GM21360 (cell line): ENCODE data around the gene GARIN5B.

Source experiments
- ATAC-seq: cut with Tn5 transposase; IDR thresholded peaks from one replicate; pipeline ENCODE4 v1.9.1; 2021; ENCODE audit warnings: mild to moderate bottlenecking, moderate library complexity; ENCODE audit not compliant: unreplicated experiment

GARIN5B gene

DNA sequence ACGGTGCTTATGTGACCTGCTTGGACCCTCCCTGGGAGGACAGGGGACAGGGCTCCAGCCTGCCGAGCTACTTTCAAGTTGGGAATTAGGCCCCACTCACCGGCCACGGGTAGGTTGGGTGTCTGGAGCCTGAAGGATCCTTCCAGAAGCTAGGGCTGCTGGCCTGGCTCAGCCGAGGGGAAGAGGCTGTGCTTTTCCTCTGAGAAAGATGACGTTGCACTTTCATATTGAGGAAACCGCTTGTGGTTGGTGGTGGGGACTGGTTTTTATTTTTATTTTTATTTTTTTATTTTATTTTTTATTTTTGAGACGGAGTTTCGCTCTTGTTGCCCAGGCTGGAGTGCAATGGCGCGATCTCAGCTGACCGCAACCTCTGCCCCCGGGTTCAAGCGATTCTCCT is 37.9 kb downstream of the GARIN5B start, which contains the start of gene TMEM150B:
Gene TMEM150B, minus strand, starts transcription at position 170 of the 400 bp plus-strand sequence. CDS start 4,305 bp downstream, outside the sequence.
- ATAC-seq: no peak

DNA sequence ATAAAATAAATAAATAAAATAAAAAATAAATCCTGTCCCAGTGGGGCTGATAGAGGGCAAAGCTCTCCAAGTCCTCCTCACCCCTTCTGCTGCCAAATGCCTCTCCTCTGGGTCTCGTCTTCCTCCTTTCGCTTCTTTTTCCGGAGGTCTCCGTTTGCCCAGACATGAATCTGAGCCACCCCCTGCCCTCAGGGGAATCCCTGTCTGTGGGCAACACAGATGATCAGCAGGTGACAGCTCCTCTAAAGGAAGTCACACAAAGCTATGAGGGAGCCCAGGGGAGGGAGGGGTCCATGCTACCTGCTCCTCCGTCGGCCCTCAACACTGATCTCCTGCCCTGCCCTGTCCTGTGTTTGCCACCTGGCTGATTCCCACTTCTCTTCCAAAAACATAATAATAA is 38.4 kb downstream of the GARIN5B start:
- ATAC-seq: no peak

DNA sequence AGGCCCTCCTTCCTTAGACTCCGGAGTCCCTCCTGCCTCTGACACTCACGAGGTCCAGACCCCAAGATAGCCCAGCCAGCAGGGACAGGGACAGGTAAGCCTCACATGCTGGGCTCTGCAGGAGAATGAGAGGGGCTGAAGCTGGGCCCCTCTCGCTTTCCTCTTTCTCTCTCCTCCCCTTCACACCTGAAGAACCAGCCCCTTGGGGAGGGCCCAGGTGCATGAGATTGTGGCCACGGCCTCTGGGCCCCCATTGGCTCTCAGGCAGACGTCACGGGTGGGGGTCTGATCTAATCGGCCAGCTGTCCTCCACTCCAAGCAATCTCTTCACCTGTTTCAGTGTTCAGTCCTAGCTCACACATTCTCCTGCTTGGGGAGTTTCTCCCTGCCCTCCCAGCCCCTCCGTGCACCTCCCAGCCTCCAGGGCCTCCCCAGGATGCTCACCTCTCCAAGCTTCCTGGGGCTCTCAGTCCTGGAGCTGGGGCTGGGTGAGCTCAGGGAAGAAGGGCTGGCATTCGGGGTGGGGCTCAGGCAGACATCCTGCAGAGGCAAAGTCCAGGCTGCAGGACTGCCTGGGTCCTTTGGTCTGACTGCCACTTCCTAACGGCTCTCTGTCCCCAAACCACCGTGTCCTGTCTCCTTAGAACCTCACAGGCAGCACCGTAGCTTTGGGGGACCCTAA is 40.7 kb downstream of the GARIN5B start:
- no peak for ATAC-seq

DNA sequence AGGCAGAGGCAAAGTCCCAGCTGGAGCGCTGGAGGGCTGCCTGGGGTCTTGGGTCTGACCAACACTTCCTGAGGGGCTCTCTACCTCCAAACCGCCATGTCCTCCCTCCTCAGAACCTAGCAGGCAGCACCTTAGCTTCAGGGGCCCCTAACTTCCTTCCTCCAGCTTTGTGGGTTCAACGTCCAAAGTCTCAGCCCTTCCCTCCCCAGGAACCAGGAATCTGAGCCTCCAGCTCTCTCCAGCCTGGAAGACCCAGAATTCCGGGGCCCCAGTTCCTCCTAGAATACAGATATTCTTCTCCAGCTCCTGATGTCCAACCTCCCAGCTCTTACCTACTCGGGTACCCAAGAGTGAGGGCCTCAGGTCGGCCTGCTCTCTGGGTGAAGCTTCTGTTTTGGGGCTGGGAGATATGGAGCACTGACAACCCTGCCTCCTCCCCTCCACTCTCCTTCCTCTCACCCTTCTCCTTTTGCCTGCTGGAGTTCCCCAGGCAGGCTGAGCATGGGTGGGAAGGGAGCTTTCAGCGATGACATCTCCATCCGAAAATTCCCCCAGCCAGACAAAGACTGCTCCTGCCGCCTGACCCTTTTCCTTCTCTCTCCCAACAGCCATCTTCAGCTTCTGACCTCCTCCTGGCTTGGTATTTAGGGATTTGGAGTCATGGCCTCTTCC is 41.5 kb downstream of the GARIN5B start:
- ATAC-seq: no peak

DNA sequence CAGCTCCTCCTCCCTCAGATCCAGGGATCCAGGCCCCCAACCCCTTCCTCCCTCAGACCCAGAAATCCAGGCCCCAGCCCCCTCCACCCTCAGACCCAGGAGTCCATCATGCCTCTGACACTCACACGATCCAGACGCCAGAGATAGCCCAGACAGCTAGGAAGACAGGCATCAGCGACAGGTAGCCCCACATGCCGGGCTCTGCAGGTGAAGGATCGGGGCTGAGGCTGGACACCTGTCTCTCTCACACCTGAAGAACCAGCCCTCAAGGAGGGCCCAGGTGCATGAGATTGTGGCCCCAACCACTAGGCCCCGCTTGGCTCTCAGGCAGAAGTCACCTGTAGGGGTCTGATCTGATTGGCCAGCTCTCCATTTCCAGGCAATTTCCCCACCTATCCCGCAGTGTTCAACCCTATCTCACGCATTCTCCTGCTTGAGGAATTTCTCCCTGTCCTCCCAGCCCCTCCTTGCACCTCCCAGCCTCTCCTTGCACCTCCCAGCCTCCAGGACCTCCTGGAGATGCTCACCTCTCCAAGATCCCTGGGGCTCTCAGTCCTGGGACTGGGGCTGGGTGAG is 42.1 kb downstream of the GARIN5B start:
- ATAC-seq: no peak

DNA sequence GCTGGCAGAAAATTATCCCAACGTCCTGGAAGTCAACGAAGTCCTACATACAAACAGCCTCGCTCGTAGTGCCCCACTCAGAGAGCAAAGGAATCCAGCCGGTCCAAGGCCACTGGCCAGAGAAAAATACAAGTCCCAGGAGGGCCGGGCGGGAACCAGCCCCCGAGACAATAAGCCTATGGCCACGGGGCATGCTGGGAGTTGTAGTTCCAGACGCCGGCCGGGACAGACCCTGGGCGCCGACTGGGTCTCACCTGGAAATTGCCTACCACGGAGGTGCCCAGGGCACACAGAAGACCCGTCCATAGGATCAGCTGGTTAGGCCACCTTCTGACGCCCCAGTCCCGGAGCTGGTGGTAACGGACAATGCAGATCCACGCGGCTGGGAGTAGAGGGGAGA is 43.3 kb downstream of the GARIN5B start:
- no peak for ATAC-seq

DNA sequence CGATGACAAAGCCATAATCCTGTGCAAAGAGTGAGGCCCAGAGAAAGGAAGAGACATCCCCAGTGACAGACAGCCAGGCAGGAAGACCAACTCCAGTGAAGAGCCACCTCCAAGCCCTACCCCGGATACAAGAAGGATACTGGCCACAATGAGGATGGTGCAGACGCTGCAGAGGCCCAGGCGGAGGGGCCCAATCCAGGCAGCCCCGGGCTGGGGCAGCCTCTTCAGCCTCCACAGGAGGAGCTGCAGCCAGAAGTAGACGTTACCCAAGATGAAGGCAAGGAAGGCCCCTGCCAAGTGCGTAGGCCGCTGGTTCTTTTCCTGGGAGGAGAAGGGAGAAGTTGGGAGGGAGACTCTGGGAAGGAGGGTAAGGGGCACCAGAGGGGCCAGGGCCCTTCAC is 46.4 kb downstream of the GARIN5B start:
- ATAC-seq: no peak

DNA sequence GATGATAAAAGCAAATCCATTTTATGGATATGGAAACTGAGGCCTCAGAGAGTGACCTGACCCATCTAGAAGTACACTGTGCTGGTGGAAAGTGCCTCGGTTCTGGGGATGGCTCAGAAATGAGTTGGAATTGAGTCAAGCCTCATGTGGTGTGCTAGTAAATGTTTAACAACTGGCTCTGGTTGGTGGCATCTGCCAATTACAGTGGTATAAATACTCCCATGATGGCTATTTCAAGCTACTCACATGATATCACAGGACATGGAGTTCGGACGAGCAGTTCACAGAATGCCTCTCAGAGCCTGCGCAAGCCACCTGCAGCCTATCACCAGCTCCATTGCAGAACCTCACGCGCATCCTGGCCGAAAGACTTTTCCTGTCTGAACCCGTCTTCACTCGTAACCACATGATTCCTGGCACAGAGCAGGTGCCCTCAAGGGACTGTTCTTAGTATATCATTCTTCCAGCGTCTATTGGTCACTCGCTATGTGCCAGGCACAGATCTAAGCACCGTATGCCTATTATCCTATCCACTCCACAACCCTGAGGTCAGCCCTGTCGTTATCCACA is 47.0 kb downstream of the GARIN5B start:
- ATAC-seq: no peak

DNA sequence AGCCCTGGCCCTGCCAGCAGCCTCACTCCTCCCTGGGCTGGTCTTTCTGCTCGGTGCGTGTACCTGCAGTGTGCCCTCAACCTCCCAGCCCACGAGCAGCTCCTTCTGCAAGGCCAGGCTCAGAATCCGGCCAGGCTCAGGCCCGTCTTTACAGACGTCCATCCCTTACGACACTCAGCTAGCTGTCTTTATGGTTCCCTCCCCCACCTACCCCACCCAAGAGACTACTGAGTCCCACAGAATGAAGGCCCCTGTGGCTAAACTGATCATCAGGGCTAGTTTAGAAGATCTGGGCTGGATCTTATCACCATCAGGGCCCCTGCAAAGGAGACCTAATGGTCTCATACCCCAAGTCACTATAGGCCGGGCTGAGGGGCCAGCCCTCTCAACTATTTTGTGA is 48.7 kb downstream of the GARIN5B start:
- no peak for ATAC-seq

DNA sequence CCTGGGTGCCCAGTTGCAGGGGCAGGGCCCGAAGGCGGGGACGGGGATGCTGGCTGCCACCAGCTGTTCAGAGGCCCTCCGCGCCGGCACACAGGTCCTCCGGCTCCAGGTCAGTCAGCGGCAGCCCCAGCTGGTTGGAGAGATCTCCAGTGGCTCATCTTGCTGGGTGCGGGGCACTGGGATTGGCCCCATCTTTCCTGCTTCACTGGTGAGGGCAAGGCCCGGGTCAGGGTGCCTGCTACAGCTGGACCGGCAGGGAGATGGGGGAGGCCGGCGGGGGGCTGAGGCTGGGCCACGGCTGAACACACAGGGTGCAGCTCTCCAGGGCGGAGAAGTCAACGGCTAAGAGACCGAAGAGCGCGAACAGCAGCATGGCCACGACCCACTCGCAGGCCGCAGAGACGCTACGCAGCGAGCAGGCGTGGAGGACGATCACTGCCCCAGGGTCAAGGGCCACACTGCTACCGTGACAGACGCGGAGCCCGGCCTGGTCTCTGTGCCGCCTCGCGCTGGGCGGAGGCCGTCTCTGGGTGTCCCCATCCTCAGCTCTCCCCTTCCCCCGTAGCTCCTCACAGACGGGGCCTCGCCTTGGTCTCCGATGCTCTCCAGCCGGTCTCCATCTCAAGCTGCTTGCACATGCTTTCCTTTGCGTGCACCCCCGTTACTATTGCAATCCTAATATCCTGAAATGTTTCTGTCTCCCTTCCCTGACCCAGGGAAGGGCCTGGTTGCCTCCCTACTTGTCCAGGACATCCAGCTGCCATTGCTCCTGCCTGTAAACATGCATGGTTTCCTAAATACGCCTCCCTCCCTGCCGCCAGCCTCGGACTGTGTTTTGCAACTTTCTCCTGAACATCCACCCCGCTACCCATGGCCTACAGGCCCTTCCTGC is 50.2 kb downstream of the GARIN5B start:
- ATAC-seq: no peak

DNA sequence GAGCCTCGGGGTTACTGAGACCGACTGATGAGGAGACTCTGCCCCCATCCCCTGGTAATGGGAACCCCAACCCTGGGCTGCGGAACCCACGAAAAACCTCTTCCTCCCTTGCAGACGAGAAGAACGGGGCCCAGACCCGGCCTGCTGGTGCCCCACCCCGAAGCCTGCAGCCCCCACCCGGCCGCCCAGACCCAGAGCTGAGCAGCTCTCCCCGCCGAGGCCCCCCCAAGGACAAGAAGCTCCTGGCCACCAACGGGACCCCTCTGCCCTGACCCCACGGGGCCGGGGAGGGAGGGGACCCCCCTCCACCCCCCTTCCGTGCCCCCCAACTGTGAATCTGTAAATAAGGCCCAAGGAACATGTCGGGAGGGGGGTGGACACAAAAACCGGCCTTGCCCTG is 51.3 kb downstream of the GARIN5B start:
- no peak for ATAC-seq

DNA sequence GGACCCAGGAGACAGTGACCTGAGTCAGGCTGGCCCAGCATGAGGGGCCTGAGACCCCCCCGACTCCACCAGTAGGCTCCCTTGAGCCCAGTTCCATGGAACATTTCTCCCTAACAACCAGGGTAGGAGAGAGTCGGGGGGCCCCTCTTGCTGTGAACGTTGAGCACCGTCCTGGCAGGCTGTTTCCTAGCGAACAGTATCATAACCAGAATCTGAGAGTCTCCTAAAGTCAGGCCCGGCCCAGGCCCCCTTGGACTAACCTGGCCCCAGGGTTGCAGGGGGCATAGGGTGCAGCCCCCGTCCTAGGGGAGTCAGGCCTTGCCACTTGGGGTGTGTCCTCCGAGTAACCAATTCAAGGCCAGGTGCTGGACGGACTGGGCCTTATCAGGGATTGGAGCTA is 51.7 kb downstream of the GARIN5B start:
- ATAC-seq: no peak

DNA sequence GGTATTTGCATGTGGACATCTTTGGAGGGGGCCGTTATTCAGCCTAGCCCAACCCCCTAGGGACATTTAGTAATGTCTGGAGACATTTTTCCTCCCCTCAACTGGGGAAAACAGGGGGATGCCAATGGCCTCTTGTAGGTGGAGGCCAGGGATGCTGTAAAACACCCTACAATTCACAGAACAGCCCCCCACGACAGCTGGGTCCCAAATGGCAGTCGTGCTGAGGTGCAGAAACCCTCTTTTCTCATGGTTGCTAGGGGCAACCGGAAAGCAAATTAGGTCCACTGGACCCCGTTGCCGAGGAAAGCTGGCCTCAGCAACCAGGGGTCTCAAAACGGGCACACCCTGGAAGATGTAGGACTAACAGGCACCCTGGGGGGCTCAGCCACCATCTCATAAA is 52.6 kb downstream of the GARIN5B start:
- ATAC-seq: no peak

DNA sequence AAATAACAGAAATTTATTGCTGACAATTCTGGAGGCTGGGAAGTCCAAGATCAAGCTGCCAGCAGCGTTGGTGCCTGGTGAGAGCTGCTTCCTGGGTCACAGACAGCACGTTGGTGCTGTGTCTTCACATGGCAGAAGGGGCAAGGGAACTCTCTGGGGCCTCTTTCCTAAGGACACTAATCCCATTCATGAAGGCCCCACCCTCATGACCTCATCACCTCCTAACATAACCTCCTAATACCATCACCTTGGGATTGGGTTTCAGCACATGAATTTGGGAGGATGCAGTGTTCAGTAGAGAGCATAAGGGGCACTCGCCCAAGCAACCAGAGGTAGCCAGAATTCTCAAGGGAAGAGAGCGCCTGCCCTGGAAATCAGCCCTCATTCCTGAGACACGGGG is 53.6 kb downstream of the GARIN5B start:
- ATAC-seq: no peak

DNA sequence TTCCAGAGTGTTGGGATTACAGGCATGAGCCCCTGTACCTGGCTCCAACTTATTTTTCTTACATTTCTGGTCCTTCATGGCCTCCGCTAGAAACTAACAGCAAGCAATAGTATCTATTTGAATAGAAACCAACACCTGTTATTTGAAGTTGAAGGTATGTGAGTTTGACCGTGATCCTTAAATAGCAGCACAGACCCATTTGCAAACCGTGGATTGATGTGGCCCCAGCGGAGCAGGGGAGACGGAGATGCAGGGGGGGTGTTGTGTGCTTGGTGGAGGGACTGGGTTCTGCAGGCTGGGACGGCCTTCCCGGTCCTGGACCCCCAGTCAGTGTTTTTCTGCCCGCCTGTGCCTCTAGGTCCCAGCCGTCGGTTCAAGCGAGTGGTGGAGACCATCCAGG is 54.8 kb downstream of the GARIN5B start:
- no peak for ATAC-seq

DNA sequence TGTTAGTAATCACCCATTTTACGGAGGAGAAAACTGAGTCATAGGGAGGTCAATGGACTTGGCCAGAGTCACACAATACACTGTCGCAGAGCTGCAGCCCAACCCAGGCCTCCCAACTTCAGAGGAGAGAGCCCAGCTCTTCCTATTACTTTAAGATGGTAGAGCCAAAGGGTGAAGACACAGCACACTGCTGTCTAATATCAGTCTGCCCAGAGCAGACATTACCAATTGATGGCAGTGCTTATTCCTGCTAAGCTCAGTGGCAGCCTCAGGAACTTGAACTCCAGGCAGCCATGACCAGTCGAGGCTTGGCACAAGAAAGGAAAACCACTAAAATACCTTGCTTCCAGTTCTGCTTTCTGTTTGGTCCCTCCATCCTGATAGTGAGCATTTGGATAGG is 56.3 kb downstream of the GARIN5B start:
- no peak for ATAC-seq

DNA sequence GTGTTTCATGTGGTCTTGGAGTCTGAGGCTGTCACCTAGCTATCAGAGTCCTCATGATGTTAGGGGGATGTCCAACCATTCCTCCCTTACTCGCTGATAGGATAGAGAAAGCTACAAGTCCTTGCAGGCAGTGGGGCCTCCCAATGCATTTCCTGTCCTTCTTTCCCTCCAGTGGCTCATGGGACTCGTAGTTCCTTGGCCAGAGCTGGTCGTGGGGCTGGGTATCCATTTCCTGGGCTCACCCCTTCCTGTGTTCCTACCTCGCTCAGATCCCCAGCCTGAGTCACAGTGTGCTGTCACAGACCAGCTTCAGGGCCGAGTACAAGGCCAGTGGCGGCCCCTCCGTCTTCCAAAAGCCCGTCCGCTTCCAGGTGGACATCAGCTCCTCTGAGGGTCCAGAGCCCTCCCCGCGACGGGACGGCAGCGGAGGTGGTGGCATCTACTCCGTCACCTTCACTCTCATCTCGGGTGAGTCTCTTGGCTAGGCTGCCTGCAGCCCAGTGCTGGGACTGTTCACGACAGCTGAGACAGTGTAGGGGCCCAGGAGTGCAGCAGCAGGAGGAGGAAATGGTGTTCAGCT is 57.0 kb downstream of the GARIN5B start:
- no peak for ATAC-seq

DNA sequence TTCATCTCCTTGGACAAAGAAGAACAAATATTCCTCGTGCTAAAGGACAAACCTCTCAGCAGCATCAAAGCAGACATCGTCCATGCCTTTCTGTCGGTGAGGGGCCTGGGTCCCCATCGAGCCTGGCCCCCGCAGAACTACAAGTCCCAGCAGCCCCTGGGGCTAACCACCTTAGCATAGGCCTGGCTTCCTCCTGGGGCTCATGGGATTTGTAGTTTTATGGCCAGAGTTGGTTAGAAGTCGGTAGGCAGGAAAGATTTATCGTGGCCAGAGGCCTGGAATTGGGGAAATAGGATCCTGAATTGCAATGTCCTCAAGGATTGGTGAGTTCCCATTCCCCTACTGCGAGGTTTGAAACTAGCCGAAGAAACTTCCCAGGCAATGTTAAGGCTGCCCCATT is 57.6 kb downstream of the GARIN5B start:
- no peak for ATAC-seq

DNA sequence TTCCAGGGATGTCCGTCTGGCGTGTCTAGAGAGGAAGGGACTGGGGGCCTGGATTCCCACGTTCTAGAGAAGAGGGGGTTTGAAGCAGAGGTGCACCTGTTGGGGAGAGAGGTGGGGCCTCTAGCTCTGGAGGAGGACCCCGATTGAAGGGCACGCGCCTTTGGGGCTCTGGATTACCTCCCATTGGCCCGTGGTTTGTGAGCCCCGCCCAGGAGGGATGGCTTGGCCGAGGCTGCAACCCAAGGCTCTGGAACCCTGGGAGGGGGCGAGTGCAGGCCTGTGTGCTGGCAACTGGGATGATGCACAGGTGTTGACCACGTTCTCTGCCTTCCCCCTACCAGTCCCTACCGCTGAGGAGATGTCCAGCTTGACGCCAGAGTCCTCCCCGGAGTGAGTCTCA is 58.1 kb downstream of the GARIN5B start:
- ATAC-seq: no peak
